Globus pallidus (tissue), 1 donor: ENCODE measurements around the gene MAP4K2.
"Not testable (repeated sequence)": the region's sequence is repeated elsewhere in the genome, so short reads cannot be mapped to it uniquely, and the experiment has no call there.

ENCODE experiments used
- DNase-seq: peaks from one replicate; pipeline ENCODE4 v3.0.0-alpha.2; 2015; ENCODE audit warnings: low spot score

MAP4K2 gene

DNA sequence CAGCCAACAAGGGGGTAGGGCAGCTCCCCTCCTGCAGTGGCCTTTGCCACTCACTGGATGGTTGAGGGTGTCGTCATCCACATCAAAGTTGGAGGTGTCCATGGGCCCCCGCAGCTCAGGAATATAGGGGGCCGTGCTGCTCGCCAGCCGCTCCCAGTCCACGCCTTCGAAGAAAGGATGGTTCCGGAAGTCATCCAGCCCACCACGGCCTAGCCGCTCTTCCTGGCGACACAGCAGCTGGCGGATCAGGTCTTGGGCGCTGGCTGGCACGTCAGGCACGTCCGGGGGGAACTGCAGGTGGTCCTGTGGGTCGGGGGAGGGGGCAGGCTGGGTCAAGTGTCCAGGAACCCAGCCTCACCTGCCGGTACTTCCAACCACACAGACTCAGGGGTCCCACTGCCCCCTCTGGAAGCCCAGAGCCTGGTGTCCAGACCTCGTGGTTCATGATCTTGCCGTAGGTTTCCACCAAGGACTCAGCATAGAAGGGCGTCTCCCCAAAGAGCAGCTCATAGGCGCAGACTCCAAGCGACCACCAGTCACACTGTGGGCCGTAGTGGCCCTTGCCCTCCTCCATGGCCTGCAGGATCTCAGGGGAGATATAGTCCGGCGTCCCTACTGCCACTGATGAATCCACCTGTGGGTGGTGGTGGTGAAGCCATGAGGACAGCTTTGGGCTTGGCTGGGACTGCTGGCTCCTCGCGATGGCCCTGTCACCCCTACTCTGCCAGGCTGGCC is 35.8 kb upstream of the MAP4K2 start:
- DNase-seq, result no peak

DNA sequence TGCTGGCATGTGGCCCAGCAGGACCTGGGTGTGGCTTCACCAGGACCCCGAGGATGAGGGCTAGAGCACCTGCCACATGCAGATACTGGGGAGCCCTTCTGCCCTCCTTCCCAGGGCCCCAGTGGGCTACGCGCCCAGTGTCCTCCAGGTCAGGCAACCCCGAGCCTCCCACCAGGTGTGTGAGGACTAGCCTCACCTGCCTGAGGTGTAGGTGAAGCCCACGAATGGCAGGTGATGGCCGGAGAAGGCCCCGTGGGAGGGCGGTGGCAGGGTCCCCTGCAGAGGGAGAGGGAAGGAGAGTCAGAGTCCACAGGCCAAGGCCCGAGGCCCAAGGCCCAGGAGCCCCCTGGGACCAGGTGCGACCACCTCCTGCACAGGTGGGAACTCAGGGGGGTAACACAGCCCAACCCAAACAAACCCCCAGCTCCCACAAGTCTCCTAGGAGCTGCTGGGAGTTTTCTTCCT is 34.9 kb upstream of the MAP4K2 start:
- DNase-seq, result no peak

DNA sequence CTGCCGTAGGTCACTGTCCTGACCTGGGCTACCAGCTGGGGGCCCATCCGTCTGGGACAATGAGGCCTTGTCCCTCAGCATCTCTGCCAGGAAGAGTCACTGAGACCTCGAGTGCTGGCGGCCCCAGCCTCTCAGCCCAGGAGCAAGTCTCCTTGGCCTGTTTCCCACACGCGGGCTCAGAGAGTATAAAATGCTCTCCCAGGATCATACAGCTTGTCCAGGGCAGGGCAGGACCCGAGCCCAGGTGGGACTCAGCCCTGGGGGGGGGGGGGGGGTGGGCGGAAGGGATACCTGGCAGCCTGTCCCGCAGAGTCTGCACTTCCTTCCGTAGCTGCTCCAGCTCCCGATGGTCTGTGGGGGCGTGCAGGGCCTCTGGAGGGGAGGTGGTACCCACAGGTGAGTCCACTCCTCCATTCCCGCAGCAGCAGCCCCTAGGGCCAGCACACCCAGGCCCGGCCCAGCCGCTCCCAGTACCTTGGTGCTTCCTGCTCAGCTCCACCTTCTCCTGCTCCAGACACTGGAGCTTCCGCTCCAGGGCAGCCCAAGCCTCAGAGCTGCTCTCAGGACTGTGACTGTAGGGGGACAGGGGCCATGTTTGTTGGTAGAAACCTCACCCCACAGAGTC is 33.5 kb upstream of the MAP4K2 start:
- DNase-seq, result no peak

DNA sequence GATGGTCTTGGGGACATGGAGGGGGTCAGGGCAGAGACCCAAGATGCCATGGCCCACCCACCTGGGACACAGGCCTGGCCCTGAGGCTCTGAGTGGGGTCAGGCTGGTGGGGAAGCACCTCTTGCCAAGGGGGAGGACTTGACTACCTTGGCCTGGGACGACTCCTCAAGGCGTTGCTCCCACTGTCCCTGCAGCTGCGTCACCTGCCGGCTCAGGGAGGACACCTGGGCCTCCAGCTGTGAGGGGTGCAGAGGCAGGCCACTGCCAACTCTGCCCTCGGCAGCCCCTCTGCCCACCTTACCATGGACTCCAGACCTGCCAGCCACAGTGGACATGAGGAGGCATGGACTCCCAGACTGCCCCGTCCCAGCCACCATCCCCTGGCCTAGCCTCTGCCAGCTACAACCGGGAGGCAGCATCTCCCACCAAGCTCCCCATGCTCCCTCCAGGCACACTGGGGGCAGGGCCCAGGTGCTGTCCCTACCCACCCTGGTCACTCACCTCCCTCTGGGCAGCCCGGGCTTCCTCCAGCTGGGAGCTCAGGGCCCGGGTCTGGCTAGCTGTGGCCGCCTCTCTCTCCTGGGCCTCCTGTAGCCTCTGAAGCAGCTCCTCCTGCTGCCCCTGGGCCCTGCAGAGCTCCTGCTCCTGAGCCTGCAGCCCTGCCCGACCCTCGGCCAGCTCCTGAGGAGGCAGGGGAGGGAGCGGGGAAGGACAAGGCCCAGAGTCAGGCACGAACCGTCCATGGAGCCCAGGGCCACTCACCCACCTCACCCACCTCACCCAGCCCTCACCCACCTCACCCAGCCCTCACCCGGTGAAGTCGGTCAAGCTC is 32.8 kb upstream of the MAP4K2 start:
- no peak for DNase-seq

DNA sequence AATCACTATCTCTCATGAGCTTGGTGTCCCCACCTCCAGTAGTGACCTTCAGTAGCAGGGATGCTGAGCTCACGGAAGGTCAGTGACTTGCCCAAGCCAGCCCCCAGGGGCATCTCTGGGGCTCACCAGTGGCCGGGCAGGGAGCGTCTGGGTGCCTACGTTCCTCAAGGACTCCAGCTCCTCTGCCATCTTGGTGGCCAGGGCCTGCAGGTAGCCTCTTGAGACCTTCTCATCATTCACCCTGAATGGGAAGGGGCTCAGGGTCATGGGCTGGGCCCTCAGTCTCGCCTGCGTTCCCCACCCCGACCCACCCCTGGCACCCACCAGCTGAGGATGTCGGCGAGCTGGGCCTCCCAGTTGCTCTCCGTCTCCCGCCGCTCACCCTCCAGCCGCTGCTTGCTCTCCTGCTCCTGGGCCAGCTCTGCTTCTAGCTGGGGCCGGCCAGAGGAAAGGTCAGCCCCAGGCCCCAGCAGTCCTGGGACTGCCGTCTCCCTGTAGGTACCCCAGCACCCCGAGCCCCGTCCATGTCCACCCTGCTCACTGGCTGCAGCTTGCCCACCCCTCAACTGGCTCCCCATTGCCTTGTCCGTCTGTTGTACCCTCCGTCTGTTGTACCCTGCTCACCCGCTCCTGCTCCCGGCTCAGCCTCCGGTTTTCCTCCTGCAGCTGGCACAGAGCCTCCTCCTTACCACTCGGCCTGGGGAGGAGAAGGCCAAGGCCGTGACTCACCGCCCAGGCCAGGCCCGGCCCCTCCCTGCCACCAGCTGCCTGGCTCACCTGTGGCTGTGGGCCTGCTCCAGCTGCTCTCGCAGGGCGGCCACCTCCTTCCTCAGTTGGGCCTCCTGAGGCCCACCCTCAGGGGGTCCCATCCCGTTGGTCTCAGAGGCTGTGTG is 32.0 kb upstream of the MAP4K2 start:
- DNase-seq, result no peak

DNA sequence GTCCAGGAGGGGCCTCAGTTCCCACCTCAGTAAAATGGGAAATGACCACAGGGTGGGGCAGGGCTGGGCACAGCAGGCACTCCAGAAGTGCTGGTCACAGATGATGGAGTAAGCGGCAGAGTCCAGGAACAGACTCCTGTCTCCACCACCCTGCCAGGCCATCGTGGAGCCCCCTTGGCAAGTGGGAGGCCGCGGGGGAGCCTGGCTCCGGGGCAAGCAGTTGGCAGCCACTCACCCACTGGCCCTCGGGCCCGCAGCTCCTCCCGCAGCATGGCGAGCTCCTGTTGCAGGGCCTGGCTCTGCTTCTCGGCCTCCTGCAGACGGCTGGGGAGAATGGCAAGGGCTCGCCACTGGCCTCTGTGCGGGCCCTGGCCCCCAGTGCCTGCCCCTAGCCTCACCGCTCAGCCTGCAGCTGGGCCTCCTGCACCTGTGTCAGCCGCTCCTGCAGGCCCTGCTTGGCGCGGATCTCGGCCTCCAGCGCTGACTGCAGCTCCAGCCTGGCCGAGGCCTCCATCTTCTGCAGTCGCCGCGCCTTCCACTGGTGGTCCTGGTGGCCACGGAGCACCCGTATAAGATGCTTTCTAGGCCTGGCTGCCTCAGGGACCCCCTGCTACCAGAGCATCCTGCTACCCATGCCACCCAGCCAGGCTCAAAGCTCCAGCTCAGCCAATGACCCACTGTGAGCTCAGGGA is 31.2 kb upstream of the MAP4K2 start:
- DNase-seq, result no peak

DNA sequence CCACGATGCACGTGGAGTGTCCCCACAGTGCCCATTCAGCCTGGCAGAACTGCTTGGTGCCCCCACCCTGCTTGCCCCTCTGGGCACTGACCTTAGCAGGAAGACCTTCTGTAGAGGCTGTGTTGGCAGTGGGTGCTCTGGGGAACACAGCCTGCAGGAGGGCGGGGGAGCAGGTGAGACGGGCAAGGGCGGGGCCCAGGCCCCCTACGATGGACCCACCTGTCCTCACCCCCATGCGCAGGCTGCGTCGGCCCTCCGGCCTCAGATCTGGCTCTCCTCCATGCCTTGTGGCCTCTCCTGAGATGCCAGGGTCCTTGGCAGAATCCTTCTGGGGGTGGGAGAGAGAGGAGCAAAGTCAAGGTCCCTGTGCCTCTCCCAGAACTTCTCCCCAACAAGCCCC is 30.5 kb upstream of the MAP4K2 start:
- no peak for DNase-seq

DNA sequence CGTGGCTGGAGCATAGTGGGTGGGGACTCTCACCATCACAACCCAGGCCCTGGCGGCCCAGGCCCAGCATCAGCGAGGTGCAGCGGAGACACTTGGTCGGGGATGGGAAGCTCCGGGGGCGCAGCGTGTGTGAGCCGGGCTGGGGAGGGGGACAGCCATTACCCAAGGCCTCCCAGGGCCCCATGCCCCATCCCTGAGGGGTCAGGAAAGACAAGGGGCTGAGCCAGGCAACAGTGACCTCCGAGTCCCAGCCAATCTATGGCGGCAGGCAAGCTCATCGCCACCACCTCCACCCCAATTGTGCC is 30.1 kb upstream of the MAP4K2 start:
- no peak for DNase-seq

DNA sequence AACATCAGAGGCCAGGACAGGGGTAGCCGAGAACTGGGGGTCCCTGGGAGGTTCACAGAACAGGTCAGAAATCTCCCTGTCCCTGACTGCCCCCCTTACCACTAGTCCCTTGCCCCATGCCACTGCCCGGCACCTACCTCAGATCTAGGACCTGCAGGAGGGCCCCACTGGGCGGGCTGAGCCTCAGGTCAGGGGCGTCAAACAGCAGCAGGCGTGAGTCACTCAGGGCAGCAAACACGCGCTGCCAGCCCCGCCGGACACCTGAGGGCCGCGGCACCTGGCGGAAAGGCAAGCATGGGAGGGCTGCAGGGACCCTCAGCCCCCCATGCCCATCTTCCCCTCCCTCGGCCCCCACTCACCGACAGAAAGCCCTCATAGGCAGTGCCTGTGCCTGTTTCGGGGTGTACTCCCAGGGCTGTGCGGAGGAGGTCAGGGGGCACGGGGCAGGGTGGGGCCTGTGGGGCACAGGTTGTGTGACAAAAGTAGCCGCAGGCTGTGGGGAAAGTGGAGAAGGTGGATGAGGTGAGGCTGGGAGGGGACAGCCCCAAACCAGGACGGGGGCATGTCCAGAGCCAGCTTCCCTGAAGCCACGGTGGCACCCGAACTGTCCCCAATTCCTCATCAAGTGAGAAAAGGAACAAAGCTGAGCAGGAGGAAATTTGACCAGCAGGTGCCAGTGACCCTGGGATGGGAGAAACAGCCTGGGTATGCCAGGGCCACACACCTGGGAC is 29.6 kb upstream of the MAP4K2 start:
- no peak for DNase-seq

DNA sequence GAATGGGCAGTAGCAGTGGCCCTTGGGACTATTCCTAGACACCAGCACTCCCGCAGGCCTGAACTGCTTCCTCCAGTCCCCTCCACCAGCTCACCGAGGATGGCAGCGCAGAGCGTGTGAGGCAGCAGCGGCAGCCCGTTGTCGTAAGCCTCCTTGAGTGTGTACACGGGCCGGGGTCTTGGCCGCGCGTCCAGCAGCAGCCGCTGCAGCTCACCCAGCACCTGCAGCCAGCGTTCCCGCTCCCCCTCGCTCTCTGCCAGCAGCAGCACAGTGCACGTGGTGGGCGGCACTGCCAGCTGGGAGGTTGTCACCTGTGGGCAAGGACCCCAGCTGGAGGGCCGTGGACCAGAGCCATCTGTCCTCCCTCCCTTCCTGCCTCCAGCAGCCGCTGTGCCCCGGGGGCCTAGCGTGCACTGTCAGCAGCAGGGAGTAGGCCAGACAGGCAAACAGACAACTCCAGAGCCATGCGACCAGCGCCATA is 28.4 kb upstream of the MAP4K2 start:
- no peak for DNase-seq

DNA sequence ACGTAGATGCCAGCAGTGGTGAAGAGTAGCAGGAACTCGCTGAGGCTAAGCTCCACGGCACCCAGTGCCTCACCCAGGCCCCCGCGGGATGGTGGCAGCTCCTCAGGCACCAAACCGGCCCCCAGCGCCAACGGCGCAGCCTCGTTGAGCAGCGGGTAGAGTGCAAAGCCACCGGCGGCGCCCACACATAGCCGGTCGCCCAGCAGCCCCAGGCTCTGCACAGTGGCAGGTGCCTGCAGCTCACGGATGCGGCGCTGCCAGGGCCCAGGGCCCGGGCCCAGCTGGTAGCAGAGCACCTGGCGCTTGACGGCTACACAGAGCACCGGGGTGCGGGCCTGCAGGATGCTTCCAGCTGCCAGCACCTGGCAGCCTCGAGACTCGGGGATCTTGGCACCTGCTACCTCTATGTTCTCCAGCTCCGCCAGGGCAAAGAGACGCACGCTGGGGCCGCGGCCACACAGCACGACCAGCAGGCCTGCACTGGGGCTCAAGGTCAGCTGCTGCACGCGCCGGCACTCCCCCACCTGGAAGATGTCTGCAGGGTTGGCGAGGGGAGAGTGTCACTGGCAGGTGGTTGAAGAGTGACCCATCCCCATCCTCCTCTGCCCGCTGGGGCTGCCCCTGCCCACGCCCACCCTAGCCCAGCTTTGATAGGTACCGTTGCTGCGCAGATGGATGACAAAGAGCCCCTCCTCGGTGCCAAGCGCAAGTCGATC is 26.7 kb upstream of the MAP4K2 start:
- DNase-seq, result no peak

DNA sequence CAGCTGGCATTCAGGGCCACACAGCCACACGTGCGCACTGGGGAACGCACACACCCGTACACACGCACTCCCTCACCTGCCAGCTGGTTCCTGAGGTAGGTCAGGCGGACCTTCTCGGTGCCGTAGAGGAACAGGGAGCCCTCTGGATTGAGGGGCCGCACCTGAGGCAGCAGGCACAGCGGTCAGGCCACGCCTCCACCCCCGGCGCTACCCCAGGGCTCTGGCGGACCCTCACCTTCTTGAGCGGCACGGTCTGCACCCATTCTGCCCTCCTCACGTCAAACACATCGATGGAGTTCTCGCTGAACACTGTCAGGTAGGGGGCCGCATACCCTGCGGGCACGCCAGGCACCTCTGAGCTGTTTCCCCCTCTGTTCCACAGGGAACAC is 24.4 kb upstream of the MAP4K2 start:
- DNase-seq, result no peak

DNA sequence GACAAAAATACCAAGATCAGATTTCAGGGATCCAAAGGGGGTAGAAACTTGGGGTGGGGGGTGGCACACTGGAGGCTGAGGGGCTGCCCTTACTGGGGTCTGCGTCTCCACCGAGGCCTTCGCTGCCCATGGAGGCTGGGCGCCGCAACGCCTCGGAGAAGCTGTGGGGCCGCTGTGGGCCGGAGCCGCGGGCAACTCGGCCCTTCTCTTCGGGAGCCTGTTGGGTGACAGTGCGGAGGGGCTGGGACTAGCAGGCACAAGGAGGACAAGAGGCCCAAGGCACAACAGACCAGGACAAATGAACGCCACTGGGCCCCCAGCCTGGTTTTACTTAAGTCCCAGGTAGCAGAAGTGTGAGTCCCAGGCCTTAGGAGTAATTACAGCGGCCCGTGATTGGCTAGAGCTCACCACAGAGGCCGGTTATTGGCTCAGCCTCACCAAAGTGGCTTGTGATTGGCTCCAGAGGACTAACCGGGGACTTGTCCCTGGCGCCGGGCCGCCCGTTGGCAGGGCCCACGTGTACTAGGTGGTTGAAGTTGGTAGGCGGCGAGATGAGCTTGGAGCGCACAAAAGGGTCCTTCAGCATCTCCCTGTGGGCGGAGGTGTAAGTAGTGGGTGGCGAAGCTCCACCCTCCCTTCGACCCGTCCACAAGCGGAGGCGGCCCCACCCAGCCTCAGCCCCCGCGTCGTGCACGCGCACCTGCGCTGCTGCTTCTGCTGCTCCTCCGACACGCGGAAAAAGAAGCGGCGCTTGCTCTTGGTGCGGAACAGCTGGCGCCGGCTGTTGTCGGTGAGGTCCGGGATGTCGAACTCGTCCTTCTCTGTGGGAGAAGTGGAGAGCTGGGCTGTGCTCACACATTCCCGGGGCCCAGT is 23.8 kb upstream of the MAP4K2 start:
- no peak for DNase-seq

DNA sequence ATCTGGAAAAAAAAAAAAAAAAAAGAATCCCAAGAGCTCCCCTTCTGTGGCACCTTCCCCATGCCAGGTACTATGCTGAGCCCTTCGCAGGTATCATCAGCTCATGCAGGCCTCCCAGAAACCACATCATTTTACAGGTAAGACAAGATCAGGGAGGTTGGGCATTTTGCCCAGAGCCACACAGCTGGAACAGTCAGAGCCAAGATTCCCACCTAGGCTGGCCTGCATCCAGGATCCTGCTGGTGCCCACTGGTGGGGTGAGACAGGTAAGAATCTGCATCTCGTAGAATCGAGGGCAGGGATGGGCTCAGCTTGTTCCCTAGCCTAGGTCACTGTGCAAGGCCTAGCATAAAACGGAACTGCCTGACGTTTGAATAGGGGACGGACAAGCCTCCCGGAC is 23.0 kb upstream of the MAP4K2 start:
- no peak for DNase-seq

DNA sequence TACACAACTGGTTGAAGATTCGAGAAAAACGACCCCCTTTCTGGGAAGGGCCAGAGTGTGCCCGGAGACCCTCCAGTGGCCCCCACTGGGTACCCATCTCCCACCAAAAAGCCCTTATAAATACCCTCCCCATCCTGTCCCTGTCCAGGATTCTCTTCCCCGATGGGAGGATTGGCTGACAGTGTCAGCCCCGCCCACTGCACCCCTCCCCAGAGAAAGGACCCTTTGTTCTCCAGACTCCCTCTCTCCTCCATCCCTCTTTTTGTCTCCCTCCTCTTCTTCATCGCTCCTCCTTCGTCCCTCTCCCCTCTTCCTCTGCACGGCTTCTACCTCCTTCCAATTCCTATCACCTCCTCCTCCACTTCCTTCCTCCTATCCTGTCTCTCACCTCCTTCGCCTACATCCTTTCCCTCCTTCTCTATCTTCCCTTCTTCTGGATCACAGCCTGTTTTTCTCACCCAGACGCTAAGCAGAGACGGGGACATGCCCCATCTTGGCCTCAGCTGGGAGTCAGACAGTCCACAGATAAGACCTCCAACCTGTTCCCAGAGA is 20.6 kb upstream of the MAP4K2 start:
- DNase-seq, result no peak

DNA sequence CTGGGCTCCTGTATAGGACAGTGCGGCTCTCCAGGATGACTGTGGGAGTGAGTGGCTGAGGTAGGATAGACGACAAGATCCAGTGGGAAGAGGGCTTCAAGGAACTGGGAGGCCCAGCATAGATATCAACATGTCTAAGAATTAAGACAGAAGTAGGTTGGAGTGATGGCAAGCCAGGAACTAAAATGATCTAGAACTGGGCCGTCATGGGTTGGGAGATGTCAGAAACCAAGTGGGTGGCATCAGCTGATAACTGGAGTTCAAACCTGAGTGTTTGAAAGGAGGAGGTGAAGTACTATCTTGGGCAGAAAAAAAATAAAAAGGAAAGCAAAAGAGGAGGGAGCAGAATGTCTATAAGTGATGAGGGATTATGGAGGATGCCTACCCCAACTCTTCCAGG is 14.5 kb upstream of the MAP4K2 start:
- DNase-seq, result no peak

DNA sequence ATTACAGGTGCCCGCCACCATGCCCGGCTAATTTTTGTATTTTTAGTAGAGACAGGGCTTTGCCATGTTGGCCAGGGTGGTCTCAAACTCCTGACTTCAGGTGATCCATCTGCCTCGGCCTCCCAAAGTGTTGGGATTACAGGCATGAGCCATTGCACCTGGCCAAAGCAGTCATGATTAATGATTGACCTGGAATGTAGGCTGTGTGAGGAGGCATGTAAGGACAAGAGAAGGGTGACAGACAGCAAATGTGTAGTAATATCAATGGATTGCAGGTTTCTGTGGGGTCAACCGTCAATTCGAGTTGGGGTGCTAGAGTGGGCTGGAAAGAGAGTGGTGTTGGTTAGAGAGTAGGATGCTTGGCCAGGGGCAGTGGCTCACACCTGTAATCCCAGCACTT is 12.4 kb upstream of the MAP4K2 start:
- DNase-seq, result not testable (repeated sequence)

DNA sequence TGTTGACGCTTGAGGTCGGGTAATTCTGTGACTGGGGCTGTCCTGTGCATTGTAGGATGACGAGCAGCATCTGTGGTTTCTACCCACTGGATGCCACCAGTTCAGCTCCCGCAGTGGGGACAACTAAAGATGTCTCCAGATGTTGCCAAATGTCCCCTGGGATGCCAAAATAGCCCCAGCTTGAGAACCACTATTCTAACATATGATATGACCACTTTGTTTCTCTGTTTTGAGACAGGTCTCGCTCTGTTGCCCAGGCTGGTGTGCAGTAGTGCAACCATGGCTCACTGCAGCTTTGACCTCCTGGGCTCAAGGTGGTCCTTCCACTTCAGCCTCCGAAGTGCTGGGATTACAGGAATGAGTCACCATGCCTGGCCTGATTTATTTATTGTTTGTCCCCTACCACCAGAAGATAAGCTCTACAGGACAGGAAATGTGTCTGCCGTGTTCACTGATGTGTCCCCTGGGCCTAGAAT is 11.7 kb upstream of the MAP4K2 start:
- DNase-seq, result no peak

DNA sequence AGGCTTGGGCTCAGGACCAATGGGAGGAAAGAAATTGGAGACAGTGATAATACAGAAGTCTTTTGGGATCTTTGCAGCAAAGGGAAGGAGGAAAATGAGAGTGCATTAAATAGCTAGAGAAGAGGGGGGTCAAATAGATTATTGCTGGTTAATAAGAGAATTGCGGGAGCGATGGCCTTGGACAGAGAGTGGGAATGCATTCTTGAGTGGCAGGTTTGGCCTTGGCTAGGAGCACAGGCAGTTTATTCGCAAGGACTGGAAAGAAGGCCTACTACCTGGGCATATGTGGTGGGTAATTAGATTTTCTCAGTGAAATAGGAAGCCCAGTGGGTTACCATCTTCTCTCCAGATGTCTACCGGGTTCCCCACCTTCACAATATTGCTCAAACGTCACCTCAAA is 10.8 kb upstream of the MAP4K2 start:
- no peak for DNase-seq
